Measurements from ENCODE around the gene TBC1D22A. TPM values are rescaled to one million over a fixed set of nuclear protein-coding genes. Genes with fewer than 3 reads are reported as not detected.

TBC1D22A gene
- total and polyA plus RNA-seq, 2 donors (not counting 3 experiments of a cell fraction or from before 2014, with no cell fraction given), result 26.1 to 32.4 TPM

DNA sequence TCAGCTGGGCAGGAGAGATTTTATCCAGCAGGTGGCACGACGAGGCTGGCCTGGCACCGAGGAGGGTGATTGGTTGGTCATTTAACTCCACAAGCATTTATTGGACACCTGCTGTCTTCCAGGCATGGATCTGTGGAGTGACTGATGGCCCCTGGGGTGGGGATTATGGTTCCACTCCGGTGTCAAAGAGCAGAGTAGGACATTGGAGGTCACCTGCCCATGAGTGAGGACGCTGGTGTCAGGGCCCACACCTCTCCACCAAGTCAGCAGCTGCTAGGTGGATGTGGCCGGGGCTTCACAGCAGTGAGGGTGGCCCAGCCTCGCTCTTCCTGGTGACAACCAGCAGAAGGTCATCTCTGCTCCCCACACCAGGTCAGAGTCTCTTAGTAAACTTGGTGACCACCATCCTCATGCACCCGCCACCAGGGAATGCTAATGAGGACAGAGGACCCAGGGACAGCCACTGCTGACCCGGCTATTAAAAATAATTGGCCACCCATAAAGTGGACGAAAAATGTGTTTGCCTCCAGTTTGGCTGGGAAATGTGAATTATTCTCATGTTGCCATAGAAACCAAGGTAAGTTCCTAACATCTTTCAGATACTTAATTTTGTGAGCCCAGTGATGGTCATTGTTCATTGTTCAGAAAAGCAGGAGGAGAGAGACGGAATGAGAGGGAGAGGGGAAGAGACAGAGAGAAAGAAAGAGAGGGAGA lies 428.7 kb downstream of the TBC1D22A start:
- ChIA-PET CTCF (interaction anchor here (0.7 kb wide), 1 partner anchor 11 kb away, joined by 3 read pairs; no protein-coding TSS in a partner anchor), POLR2A (no interaction called here)
- dilution Hi-C loops (cut with MboI; ENCODE audit: extremely low pct_ligation_motif_present, low sequenced_read_pairs) (no loop called here), intact Hi-C loops (cut with micrococcal nuclease) (no loop called here)
- no peaks in the 10 kb centered on the region for H3K27me3 ChIP-seq (ENCODE audit: control insufficient read depth in 2 of 2, insufficient read depth in 2 of 2, low read length in 2 of 2)
- no peaks in the 10 kb centered on the region for H3K9me3 ChIP-seq (replicated peaks; ENCODE audit: control insufficient read depth, insufficient read depth, low read length)
- DNase-seq (ENCODE audit: low read depth, low spot score) (no peak), FAIRE-seq (no peak)
- no peaks in the 10 kb centered on the region for H3K79me2 ChIP-seq (ENCODE audit: control insufficient read depth, insufficient read depth, low read length)
- H3K9ac ChIP-seq (replicated peaks; ENCODE audit: extremely low read depth, insufficient read depth, low read length), result no peak overlapping the region
- no peak overlapping the region for H3K27ac ChIP-seq (ENCODE audit: insufficient read depth, low read depth, low read length)
- no peak for TF ChIP-seq FOS (IDR thresholded peaks at IDR 0.05; ENCODE audit: borderline replicate concordance, insufficient read depth, low read length)
- no peak for TF ChIP-seq GATA2 (IDR thresholded peaks at IDR 0.05; ENCODE audit: insufficient read depth, insufficient read length, low read depth, low read length)
- no peak for TF ChIP-seq JUN (IDR thresholded peaks at IDR 0.05; ENCODE audit: borderline replicate concordance, insufficient read depth, insufficient read length, low read depth)
- TF ChIP-seq MYC (IDR thresholded peaks at IDR 0.05; ENCODE audit: low read depth, low read length), result no peak
- TF ChIP-seq, protein P1, sequence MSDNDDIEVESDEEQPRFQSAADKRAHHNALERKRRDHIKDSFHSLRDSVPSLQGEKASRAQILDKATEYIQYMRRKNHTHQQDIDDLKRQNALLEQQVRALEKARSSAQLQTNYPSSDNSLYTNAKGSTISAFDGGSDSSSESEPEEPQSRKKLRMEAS (IDR thresholded peaks at IDR 0.05; ENCODE audit: insufficient read depth, insufficient read length), result no peak
- TF ChIP-seq, protein P2, sequence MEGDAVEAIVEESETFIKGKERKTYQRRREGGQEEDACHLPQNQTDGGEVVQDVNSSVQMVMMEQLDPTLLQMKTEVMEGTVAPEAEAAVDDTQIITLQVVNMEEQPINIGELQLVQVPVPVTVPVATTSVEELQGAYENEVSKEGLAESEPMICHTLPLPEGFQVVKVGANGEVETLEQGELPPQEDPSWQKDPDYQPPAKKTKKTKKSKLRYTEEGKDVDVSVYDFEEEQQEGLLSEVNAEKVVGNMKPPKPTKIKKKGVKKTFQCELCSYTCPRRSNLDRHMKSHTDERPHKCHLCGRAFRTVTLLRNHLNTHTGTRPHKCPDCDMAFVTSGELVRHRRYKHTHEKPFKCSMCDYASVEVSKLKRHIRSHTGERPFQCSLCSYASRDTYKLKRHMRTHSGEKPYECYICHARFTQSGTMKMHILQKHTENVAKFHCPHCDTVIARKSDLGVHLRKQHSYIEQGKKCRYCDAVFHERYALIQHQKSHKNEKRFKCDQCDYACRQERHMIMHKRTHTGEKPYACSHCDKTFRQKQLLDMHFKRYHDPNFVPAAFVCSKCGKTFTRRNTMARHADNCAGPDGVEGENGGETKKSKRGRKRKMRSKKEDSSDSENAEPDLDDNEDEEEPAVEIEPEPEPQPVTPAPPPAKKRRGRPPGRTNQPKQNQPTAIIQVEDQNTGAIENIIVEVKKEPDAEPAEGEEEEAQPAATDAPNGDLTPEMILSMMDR (IDR thresholded peaks at IDR 0.05; ENCODE audit: extremely low read depth in 1 of 2, insufficient read depth in 1 of 2, low read depth in 1 of 2, low read length in 2 of 2), result no peak
- no peak for TF ChIP-seq POLR2A (IDR thresholded peaks at IDR 0.05; ENCODE audit: low read depth, low read length)
- no peak for TF ChIP-seq EZH2 (IDR thresholded peaks at IDR 0.05; ENCODE audit: borderline replicate concordance, low read depth, low read length, severe bottlenecking)
- no peak for TF ChIP-seq POLR2AphosphoS5 (IDR thresholded peaks at IDR 0.05; ENCODE audit: insufficient read depth, low read depth, low read length)
- no peaks in the 10 kb centered on the region for H3K36me3 ChIP-seq (ENCODE audit: control insufficient read depth in 2 of 2, extremely low read depth in 1 of 2, insufficient read depth in 2 of 2, low read length in 2 of 2)
- no peak overlapping the region for H2AFZ ChIP-seq (ENCODE audit: low read depth, low read length)
- H3K4me1 ChIP-seq (ENCODE audit: control insufficient read depth, extremely low read depth, insufficient read depth, low read length), result no peaks in the 10 kb centered on the region
- H3K4me3 ChIP-seq (replicated peaks in 1 of 3; ENCODE audit: insufficient read depth in 1 of 3, low read depth in 1 of 3, low read length in 3 of 3), result no peak overlapping the region
- no TSS peak for BruUV-seq (replicated peaks)
- H4K20me1 ChIP-seq (replicated peaks; ENCODE audit: control insufficient read depth, extremely low read depth, insufficient read depth, low read length), result no peaks in the 10 kb centered on the region
- no peaks in the 10 kb centered on the region for H3K9me1 ChIP-seq (replicated peaks; ENCODE audit: control insufficient read depth, extremely low read depth, insufficient read depth, low read length)
- no peak overlapping the region for H3K4me2 ChIP-seq (ENCODE audit: insufficient read depth, low read length)
